Muscle layer of colon (tissue), 2 donors: ENCODE results near the gene CCDC93.

Experiments
- H3K27ac ChIP-seq: one replicate; pipeline ENCODE4 v1.7.0; 2013; ENCODE audit warnings: low read depth, mild to moderate bottlenecking, low read length, moderate library complexity
- H3K27me3 ChIP-seq, 2 donors: one replicate each; pipeline ENCODE4 v1.7.0; 2013; ENCODE audit warnings: low read length in 2 of 2, mild to moderate bottlenecking in 2 of 2; ENCODE audit not compliant: insufficient read depth in 2 of 2, control insufficient read depth in 1 of 2
- H3K36me3 ChIP-seq: one replicate; pipeline ENCODE4 v1.7.0; 2013; ENCODE audit warnings: mild to moderate bottlenecking, low read length; ENCODE audit not compliant: insufficient read depth
- H3K4me1 ChIP-seq: one replicate; pipeline ENCODE4 v1.7.0; 2013; ENCODE audit warnings: mild to moderate bottlenecking, low read length; ENCODE audit not compliant: insufficient read depth
- H3K4me3 ChIP-seq, 2 donors: one replicate each; pipeline ENCODE4 v1.7.0; 2013; ENCODE audit warnings: low read length in 2 of 2, low read depth in 1 of 2, mild to moderate bottlenecking in 1 of 2, moderate library complexity in 1 of 2
- H3K9ac ChIP-seq: one replicate; pipeline ENCODE4 v1.7.0; 2013; ENCODE audit warnings: low read length
- H3K9me3 ChIP-seq: one replicate; pipeline ENCODE4 v1.7.0; 2013; ENCODE audit warnings: mild to moderate bottlenecking, low read length
- donor health status: abdominal sarcoma.
- donor health status: Adenocarcinoma of cecum.

Gene CCDC93

DNA sequence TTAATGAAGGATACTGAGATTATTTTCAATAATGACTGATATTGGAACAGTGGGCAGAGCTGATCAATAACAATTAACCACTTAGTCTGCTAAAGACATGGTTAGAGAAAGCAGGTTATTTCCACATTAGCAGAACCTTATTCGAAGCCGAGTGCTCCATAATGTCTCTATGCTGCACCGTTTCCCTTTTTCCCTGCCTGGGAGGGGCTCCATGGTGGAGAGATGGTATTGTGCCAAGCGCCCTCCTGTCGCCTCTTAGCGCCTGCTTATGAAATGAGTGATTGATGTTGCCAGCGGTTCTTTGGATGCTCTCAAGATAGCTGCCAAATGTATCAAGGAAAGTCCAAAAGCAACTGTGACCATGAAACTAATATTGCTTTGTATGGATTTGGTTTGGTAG, 39.8 kb upstream of the CCDC93 start:
- no peaks in the 10 kb centered on the region for H3K27me3 ChIP-seq
- H3K4me3 ChIP-seq, result no peak overlapping the region
- no peaks in the 10 kb centered on the region for H3K36me3 ChIP-seq
- H3K27ac ChIP-seq, result no peak overlapping the region
- no peak overlapping the region for H3K9ac ChIP-seq
- no peaks in the 10 kb centered on the region for H3K4me1 ChIP-seq
- no peaks in the 10 kb centered on the region for H3K9me3 ChIP-seq

GRCh38 chr2:118052474-118052873, 38.6 kb upstream of the CCDC93 start:
- no peaks in the 10 kb centered on the region for H3K4me1 ChIP-seq
- no peak overlapping the region for H3K4me3 ChIP-seq
- peaks cover 0 to 2% of the 10 kb centered on the region in 2 donors for H3K27me3 ChIP-seq
- H3K36me3 ChIP-seq, result no peaks in the 10 kb centered on the region
- no peaks in the 10 kb centered on the region for H3K9me3 ChIP-seq
- no peak overlapping the region for H3K9ac ChIP-seq
- H3K27ac ChIP-seq, result no peak overlapping the region

GRCh38 chr2:118051826-118052358, 38.0 kb upstream of the CCDC93 start:
- H3K9me3 ChIP-seq, result no peaks in the 10 kb centered on the region
- H3K4me3 ChIP-seq, result no peak overlapping the region
- no peak overlapping the region for H3K9ac ChIP-seq
- H3K36me3 ChIP-seq, result no peaks in the 10 kb centered on the region
- H3K27me3 ChIP-seq, result peaks cover 0 to 5% of the 10 kb centered on the region in 2 donors
- no peaks in the 10 kb centered on the region for H3K4me1 ChIP-seq
- no peak overlapping the region for H3K27ac ChIP-seq

- peaks cover 0 to 5% of the 10 kb centered on the region in 2 donors for H3K27me3 ChIP-seq
- H3K4me3 ChIP-seq, result no peak overlapping the region
- no peaks in the 10 kb centered on the region for H3K36me3 ChIP-seq
- no peak overlapping the region for H3K27ac ChIP-seq
- H3K4me1 ChIP-seq, result no peaks in the 10 kb centered on the region
- no peaks in the 10 kb centered on the region for H3K9me3 ChIP-seq
- no peak overlapping the region for H3K9ac ChIP-seq
Measured at GRCh38 chr2:118050974-118051373, 37.1 kb upstream of the CCDC93 start.

DNA sequence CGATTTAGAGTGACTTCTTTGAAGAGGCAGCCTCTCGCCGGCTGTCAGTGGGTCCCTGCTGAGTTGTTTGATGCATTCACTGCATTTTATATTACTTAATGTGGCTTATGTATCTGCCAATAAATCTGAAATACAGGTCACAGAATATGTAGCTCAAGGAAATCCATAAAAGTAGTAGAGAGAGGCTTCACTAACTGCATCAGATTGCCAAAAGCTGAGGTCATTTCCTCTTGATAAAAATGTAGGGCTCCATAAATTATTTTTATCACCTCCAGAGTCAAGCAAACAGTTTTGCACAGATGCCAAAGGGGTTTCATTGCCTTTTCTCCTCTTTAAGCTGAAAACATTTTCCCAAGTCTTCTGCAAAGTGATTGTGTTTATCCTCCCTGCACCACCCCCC, 36.5 kb upstream of the CCDC93 start:
- Histone ChIP-seq H3K27ac (no peak overlapping the region), H3K4me1 (no peaks in the 10 kb centered on the region), H3K9me3 (no peaks in the 10 kb centered on the region), H3K27me3 (peaks cover 0 to 5% of the 10 kb centered on the region in 2 donors), H3K9ac (no peak overlapping the region), H3K4me3 (no peak overlapping the region), H3K36me3 (no peaks in the 10 kb centered on the region)

GRCh38 chr2:118049816-118050140, 35.9 kb upstream of the CCDC93 start:
- Histone ChIP-seq H3K4me1 (no peaks in the 10 kb centered on the region), H3K9ac (no peak overlapping the region), H3K27ac (no peak overlapping the region), H3K9me3 (no peaks in the 10 kb centered on the region), H3K36me3 (no peaks in the 10 kb centered on the region), H3K27me3 (peaks cover 0 to 5% of the 10 kb centered on the region in 2 donors), H3K4me3 (no peak overlapping the region)

DNA sequence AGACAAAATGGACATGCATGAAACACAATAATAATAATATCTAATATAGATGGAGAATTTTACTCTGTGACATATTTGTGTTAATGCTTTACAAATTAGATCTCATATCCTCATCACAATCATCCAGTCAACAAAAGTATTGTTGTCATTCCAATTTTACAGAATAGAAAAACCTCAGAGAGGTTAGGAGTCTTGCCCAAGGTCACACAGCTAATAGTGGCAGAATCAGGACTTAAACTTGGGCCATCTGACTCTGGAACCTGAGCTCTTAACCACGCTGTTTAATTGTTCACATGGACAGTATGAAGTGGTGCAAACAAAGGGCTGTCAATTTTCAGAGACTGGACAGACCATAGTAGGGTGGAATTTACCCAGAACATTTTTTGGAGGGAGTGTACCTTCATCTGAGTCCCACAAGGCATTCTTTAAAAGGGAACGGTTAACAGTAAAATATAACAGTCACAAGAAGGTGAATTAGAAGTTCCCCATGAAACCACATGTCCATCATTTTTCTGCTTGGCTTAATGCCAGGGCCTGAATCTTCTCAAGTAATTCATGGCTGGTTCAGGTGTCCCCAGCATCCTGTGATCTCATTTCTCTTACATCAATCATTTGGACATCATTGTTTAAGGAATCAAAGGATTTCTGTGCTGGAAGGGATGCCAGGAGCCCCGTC, 35.4 kb upstream of the CCDC93 start:
- H3K4me3 ChIP-seq, result no peak overlapping the region
- H3K27ac ChIP-seq, result no peak overlapping the region
- no peaks in the 10 kb centered on the region for H3K4me1 ChIP-seq
- no peak overlapping the region for H3K9ac ChIP-seq
- H3K9me3 ChIP-seq, result no peaks in the 10 kb centered on the region
- no peaks in the 10 kb centered on the region for H3K36me3 ChIP-seq
- H3K27me3 ChIP-seq, result peaks cover 0 to 5% of the 10 kb centered on the region in 2 donors

GRCh38 chr2:118048401-118048800, 34.5 kb upstream of the CCDC93 start:
- Histone ChIP-seq H3K4me1 (no peaks in the 10 kb centered on the region), H3K27me3 (peaks cover 0 to 5% of the 10 kb centered on the region in 2 donors), H3K36me3 (no peaks in the 10 kb centered on the region), H3K27ac (no peak overlapping the region), H3K9ac (no peak overlapping the region), H3K4me3 (no peak overlapping the region), H3K9me3 (no peaks in the 10 kb centered on the region)

GRCh38 chr2:118047380-118047826, 33.5 kb upstream of the CCDC93 start:
- Histone ChIP-seq H3K4me3 (no peak overlapping the region), H3K9ac (no peak overlapping the region)

DNA sequence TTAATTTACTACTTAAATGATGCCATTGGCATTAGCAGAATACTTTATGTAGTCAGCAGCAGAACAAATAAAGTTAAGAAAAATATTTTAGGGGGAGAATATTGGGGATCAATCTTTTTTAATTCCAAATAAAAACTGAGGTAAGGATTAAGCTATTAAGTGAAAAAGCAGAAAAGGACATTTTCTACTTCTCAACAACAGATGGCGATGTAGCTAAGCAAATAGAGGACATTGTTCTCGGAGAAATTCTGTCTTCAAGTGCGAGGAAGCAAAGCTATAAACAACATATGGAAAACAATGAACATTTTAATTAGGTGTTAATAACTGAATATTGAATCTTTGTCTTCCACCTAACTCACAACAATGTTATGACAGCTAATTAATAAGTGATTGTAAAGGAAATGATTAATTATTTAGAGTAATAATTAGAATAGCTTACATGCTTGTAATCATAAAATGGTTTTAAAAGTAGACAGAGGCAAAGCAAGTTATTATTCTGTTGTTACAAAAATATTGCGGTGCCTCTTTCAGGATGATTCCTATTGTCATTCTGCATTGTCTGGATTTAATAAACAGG, 32.9 kb upstream of the CCDC93 start:
- no peak overlapping the region for H3K27ac ChIP-seq
- peaks cover 0 to 5% of the 10 kb centered on the region in 2 donors for H3K27me3 ChIP-seq
- H3K36me3 ChIP-seq, result no peaks in the 10 kb centered on the region
- no peaks in the 10 kb centered on the region for H3K9me3 ChIP-seq
- H3K4me3 ChIP-seq, result no peak overlapping the region
- no peaks in the 10 kb centered on the region for H3K4me1 ChIP-seq
- H3K9ac ChIP-seq, result no peak overlapping the region

More at GRCh38 chr2:118047380-118047826, 33.5 kb upstream of the CCDC93 start:
- no peak overlapping the region for H3K27ac ChIP-seq
- no peaks in the 10 kb centered on the region for H3K4me1 ChIP-seq
- H3K36me3 ChIP-seq, result no peaks in the 10 kb centered on the region
- no peaks in the 10 kb centered on the region for H3K9me3 ChIP-seq
- peaks cover 0 to 5% of the 10 kb centered on the region in 2 donors for H3K27me3 ChIP-seq

GRCh38 chr2:118045286-118045685, 31.4 kb upstream of the CCDC93 start:
- Histone ChIP-seq H3K36me3 (no peaks in the 10 kb centered on the region), H3K27ac (no peak overlapping the region), H3K9me3 (no peaks in the 10 kb centered on the region), H3K27me3 (peaks cover 0 to 5% of the 10 kb centered on the region in 2 donors), H3K4me1 (no peaks in the 10 kb centered on the region), H3K9ac (no peak overlapping the region), H3K4me3 (no peak overlapping the region)

DNA sequence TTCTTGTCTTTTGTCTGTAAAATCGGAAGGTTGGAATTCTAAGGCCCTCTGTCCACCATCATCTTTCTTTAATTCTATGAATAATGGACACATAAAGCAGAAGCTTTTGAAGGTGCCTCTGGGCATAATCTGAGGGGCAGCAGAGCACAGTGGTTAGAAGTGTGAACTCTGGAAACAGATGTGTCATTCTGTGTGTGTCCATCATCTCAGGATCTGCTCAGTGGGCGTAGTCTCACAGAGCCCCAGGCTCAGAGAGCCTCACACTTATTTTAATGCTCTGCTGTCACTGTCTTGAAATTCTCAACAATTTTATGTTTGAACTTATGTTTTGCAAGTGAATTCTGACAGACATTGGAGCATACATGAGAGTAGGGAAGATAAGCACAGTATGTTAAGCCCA, 31.0 kb upstream of the CCDC93 start:
- H3K36me3 ChIP-seq, result no peaks in the 10 kb centered on the region
- H3K4me3 ChIP-seq, result no peak overlapping the region
- H3K9ac ChIP-seq, result no peak overlapping the region
- no peak overlapping the region for H3K27ac ChIP-seq
- no peaks in the 10 kb centered on the region for H3K9me3 ChIP-seq
- H3K27me3 ChIP-seq, result peaks cover 0 to 5% of the 10 kb centered on the region in 2 donors
- H3K4me1 ChIP-seq, result no peaks in the 10 kb centered on the region
